Measurements from ENCODE around the gene TMA7B. TPM values are rescaled to one million over a fixed set of nuclear protein-coding genes. Genes with fewer than 3 reads are reported as not detected.

TMA7B gene
- total RNA-seq, 1 donor from 2014 or later, result not detected

GRCh38 chr22:39923696-39924095 is 36.5 kb upstream of the TMA7B start:
- Histone ChIP-seq H3K4me1 (no peaks in the 10 kb centered on the region), H3K27ac (replicated peaks) (no peak overlapping the region), H3K4me3 (no peak overlapping the region), H3K27me3 (ENCODE audit: low read depth) (peaks cover 86% of the 10 kb centered on the region), H3K9me3 (replicated peaks) (no peaks in the 10 kb centered on the region), H3K36me3 (no peaks in the 10 kb centered on the region)
- no peak for DNase-seq
- TF ChIP-seq, protein P1, sequence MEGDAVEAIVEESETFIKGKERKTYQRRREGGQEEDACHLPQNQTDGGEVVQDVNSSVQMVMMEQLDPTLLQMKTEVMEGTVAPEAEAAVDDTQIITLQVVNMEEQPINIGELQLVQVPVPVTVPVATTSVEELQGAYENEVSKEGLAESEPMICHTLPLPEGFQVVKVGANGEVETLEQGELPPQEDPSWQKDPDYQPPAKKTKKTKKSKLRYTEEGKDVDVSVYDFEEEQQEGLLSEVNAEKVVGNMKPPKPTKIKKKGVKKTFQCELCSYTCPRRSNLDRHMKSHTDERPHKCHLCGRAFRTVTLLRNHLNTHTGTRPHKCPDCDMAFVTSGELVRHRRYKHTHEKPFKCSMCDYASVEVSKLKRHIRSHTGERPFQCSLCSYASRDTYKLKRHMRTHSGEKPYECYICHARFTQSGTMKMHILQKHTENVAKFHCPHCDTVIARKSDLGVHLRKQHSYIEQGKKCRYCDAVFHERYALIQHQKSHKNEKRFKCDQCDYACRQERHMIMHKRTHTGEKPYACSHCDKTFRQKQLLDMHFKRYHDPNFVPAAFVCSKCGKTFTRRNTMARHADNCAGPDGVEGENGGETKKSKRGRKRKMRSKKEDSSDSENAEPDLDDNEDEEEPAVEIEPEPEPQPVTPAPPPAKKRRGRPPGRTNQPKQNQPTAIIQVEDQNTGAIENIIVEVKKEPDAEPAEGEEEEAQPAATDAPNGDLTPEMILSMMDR (IDR thresholded peaks at IDR 0.05; ENCODE audit: borderline replicate concordance), result no peak
- intact Hi-C loops (cut with micrococcal nuclease), result no loop called here

GRCh38 chr22:39924286-39924685 is 35.9 kb upstream of the TMA7B start:
- intact Hi-C loops (cut with micrococcal nuclease), result no loop called here
- DNase-seq, result no peak
- H3K27ac ChIP-seq (replicated peaks), result no peak overlapping the region
- H3K4me1 ChIP-seq, result no peaks in the 10 kb centered on the region
- H3K27me3 ChIP-seq (ENCODE audit: low read depth), result peaks cover 88% of the 10 kb centered on the region
- no peaks in the 10 kb centered on the region for H3K9me3 ChIP-seq (replicated peaks)
- H3K4me3 ChIP-seq, result no peak overlapping the region
- TF ChIP-seq, protein P1 (IDR thresholded peaks at IDR 0.05; ENCODE audit: borderline replicate concordance), result no peak
- no peaks in the 10 kb centered on the region for H3K36me3 ChIP-seq

DNA sequence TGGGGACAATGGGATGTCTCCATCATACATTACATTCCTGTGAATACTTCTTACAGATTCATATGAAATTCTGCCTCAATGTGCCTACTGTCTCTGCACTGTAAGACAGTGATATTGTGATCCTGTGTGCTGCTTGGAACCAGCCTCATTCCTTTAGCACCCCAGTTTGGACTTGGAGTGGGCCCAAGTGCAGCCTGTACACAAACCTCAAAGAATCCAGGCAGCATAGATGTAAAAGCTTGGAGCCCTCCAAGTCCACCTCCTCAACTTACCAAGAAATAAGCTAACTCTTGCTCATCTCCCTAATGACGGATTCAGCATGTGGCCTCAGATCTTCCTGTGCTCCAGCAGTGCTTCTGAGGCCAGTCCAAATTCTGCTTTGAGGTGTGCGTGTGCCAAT is 34.9 kb upstream of the TMA7B start:
- peaks cover 88% of the 10 kb centered on the region for H3K27me3 ChIP-seq (ENCODE audit: low read depth)
- DNase-seq, result no peak
- H3K36me3 ChIP-seq, result no peaks in the 10 kb centered on the region
- TF ChIP-seq, protein P1 (IDR thresholded peaks at IDR 0.05; ENCODE audit: borderline replicate concordance), result no peak
- H3K4me3 ChIP-seq, result no peak overlapping the region
- H3K9me3 ChIP-seq (replicated peaks), result no peaks in the 10 kb centered on the region
- H3K4me1 ChIP-seq, result no peaks in the 10 kb centered on the region
- no peak overlapping the region for H3K27ac ChIP-seq (replicated peaks)
- intact Hi-C loops (cut with micrococcal nuclease), result no loop called here

DNA sequence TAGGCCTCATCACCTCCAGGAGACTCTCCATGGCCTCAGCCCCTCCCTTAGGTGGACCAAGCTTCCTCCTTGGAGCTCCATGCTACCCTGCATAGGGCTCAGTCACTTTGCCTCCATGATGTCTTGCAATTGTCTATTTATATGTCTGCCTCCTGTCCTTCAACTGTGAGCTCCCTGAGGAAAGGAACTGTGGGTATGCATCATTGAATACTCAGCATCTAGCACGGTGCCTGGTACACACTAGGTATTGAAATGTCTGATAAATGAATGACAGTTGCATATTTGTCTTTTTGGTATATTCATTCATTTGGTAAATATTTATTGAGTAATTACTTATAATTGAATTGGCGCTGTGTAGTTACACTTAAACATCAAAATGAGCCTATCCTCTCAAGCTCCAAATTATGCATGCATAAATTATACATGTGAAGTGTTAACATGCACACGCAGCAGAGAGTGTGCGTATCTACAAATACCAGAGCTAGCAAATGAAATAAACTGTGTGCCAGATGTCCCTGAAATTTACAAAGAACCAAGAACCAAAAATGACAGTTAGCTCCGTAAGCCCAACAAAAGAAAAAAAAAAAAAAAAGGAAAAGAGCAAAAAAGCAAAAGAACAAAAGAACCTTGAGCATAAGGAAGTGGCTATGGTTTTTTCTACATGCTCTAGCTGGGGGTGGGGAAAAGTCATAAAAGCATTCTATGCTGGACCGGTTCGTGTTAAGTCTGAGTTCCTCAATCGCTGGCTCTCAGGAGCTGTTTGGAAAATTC is 34.1 kb upstream of the TMA7B start:
- Histone ChIP-seq H3K36me3 (no peaks in the 10 kb centered on the region), H3K27ac (replicated peaks) (no peak overlapping the region), H3K4me3 (no peak overlapping the region), H3K9me3 (replicated peaks) (no peaks in the 10 kb centered on the region), H3K27me3 (ENCODE audit: low read depth) (peaks cover 93% of the 10 kb centered on the region), H3K4me1 (no peaks in the 10 kb centered on the region)
- TF ChIP-seq, protein P1 (IDR thresholded peaks at IDR 0.05; ENCODE audit: borderline replicate concordance), result no peak
- DNase-seq, result no peak
- intact Hi-C loops (cut with micrococcal nuclease), result no loop called here

GRCh38 chr22:39926753-39927152 is 33.4 kb upstream of the TMA7B start:
- H3K36me3 ChIP-seq, result no peaks in the 10 kb centered on the region
- H3K9me3 ChIP-seq (replicated peaks), result no peaks in the 10 kb centered on the region
- H3K4me1 ChIP-seq, result no peaks in the 10 kb centered on the region
- intact Hi-C loops (cut with micrococcal nuclease), result no loop called here
- no peak for DNase-seq
- H3K27me3 ChIP-seq (ENCODE audit: low read depth), result peaks cover 99% of the 10 kb centered on the region
- H3K27ac ChIP-seq (replicated peaks), result no peak overlapping the region
- no peak overlapping the region for H3K4me3 ChIP-seq
- TF ChIP-seq, protein P1 (IDR thresholded peaks at IDR 0.05; ENCODE audit: borderline replicate concordance), result no peak
